SK-N-SH (cell line): ENCODE data around the gene NKG7. TPM values are rescaled to one million over a fixed set of nuclear protein-coding genes. Genes with fewer than 3 reads are reported as not detected.

Source experiments
- CTCF ChIA-PET: fragments of 300-600, 350-600 bp; formaldehyde crosslinking; extraction: SDS; loops from one replicate; lab custom pipeline; 2021; lab: Yijun Ruan, JAX
- POLR2A ChIA-PET: fragments of 350-600 bp; sonication (Branson Sonifier 250); formaldehyde crosslinking; extraction: SDS; loops from one replicate; lab custom pipeline; 2020; ENCODE audit warnings: antibody characterized with exemption, inconsistent platforms; lab: Yijun Ruan, JAX
- DNase-seq: peaks from one replicate; pipeline ENCODE4 v3.0.0; 2012
- H2AFZ ChIP-seq: fragments of 200-600 bp; sonication (generic); 2 replicates; pipeline ENCODE4 v1.8.1; 2016; ENCODE audit warnings: antibody characterized with exemption, mild to moderate bottlenecking, low read depth
- H3F3A ChIP-seq: fragments of 200-600 bp; sonication (generic); replicated peaks from 2 replicates; pipeline ENCODE3; 2016; ENCODE audit warnings: antibody characterized with exemption, mild to moderate bottlenecking; ENCODE audit not compliant: insufficient read depth
- H3K27ac ChIP-seq, 2 experiments: fragments of 200-500 bp in 1 of 2; fragments of 200-600 bp in 1 of 2; sonication (Bioruptor generic) in 1 of 2; sonication (generic), shearing (Covaris generic) in 1 of 2; 2 replicates each; pipeline versions ENCODE4 v1.5.1 to v1.6.1; 2014 to 2016; ENCODE audit warnings: low read depth in 2 of 2, inconsistent platforms in 1 of 2, low read length in 1 of 2, mild to moderate bottlenecking in 1 of 2, mixed read lengths in 1 of 2
- H3K27me3 ChIP-seq: fragments of 200-600 bp; sonication (generic), shearing (Covaris generic); 2 replicates; pipeline ENCODE4 v1.6.1; 2016; ENCODE audit warnings: mixed run types; ENCODE audit not compliant: insufficient read depth
- H3K36me3 ChIP-seq, 2 experiments: fragments of 200-500 bp in 1 of 2; fragments of 200-600 bp in 1 of 2; sonication (Bioruptor generic) in 1 of 2; sonication (generic) in 1 of 2; replicated peaks in 1 of 2; 2 replicates each; pipeline versions ENCODE3 to v1.5.1; 2014 to 2016; ENCODE audit warnings: low read length in 1 of 2, mild to moderate bottlenecking in 1 of 2; ENCODE audit not compliant: insufficient read depth in 2 of 2, control insufficient read depth in 1 of 2
- H3K4me1 ChIP-seq, 2 experiments: fragments of 200-500 bp in 1 of 2; fragments of 200-600 bp in 1 of 2; sonication (Bioruptor generic) in 1 of 2; sonication (generic), shearing (Covaris generic) in 1 of 2; 2 replicates each; pipeline versions ENCODE4 v1.5.1 to v1.6.1; 2014 to 2016; ENCODE audit warnings: low read depth in 1 of 2, low read length in 1 of 2, mixed run types in 1 of 2; ENCODE audit not compliant: insufficient read depth in 2 of 2, control insufficient read depth in 1 of 2
- H3K4me2 ChIP-seq: fragments of 200-600 bp; sonication (generic), shearing (Covaris generic); 2 replicates; pipeline ENCODE4 v1.6.1; 2017; ENCODE audit warnings: mixed run types
- H3K4me3 ChIP-seq, 2 experiments: fragments of 200-500 bp in 1 of 2; fragments of 200-600 bp in 1 of 2; sonication (Bioruptor generic) in 1 of 2; sonication (generic), shearing (Covaris generic) in 1 of 2; 2 replicates each; pipeline versions ENCODE4 v1.5.1 to v1.8.1; 2014 to 2016; ENCODE audit warnings: low read depth in 2 of 2, inconsistent platforms in 1 of 2, low read length in 1 of 2, mild to moderate bottlenecking in 1 of 2, mixed read lengths in 1 of 2, moderate library complexity in 1 of 2
- H3K79me2 ChIP-seq: fragments of 200-600 bp; sonication (generic); 2 replicates; pipeline ENCODE4 v1.8.1; 2017; ENCODE audit warnings: mild to moderate bottlenecking; ENCODE audit not compliant: insufficient read depth
- H3K9ac ChIP-seq: fragments of 200-600 bp; sonication (generic); 2 replicates; pipeline ENCODE4 v1.6.1; 2017; ENCODE audit warnings: mixed run types
- H3K9me2 ChIP-seq: fragments of 200-600 bp; sonication (generic); 2 replicates; pipeline ENCODE4 v1.6.1; 2017; ENCODE audit warnings: mixed run types
- H3K9me3 ChIP-seq: fragments of 200-600 bp; sonication (generic); 2 replicates; pipeline ENCODE4 v1.6.1; 2017; ENCODE audit warnings: mixed run types, mild to moderate bottlenecking, moderate library complexity
- H4K20me1 ChIP-seq: fragments of 200-600 bp; sonication (generic); 2 replicates; pipeline ENCODE4 v1.6.1; 2017; ENCODE audit warnings: mild to moderate bottlenecking, mixed run types; ENCODE audit not compliant: insufficient read depth
- ELF1 ChIP-seq: IDR thresholded peaks from 2 replicates; pipeline ENCODE4 v1.4.0; 2012
- EP300 ChIP-seq, 2 experiments: IDR thresholded peaks; 2 replicates each; pipeline versions ENCODE4 v1.4.0 to v1.6.1; 2012; ENCODE audit warnings: borderline replicate concordance in 1 of 2, low read depth in 1 of 2, low read length in 1 of 2
- EZH2phosphoT487 ChIP-seq: fragments of 200-600 bp; sonication (generic); IDR thresholded peaks from 2 replicates; pipeline ENCODE4 v1.6.1; 2017; ENCODE audit warnings: low read depth, mixed run types, mild to moderate bottlenecking, antibody characterized with exemption, moderate library complexity, borderline replicate concordance
- FOXJ3 ChIP-seq: sonication (generic); formaldehyde crosslinking; IDR thresholded peaks from 2 replicates; pipeline ENCODE4 v1.5.1; 2020; ENCODE audit warnings: mild to moderate bottlenecking, missing genetic modification reagents
- GABPA ChIP-seq: IDR thresholded peaks from 2 replicates; pipeline ENCODE4 v1.4.0; 2012; ENCODE audit warnings: low read depth, mild to moderate bottlenecking
- GATA2 ChIP-seq: sonication (generic); formaldehyde crosslinking; IDR thresholded peaks from 2 replicates; pipeline ENCODE4 v1.5.0; 2020; ENCODE audit warnings: mild to moderate bottlenecking, missing genetic modification reagents
- MAX ChIP-seq: IDR thresholded peaks from 2 replicates; pipeline ENCODE4 v1.4.0; 2012; ENCODE audit warnings: low read depth
- MXI1 ChIP-seq: IDR thresholded peaks from 2 replicates; pipeline ENCODE4 v1.6.1; 2012; ENCODE audit warnings: mild to moderate bottlenecking, low read depth, low read length, improper control_type of control experiment
- NFIC ChIP-seq: IDR thresholded peaks from 2 replicates; pipeline ENCODE4 v1.4.0; 2012; ENCODE audit warnings: borderline replicate concordance
- NRF1 ChIP-seq: IDR thresholded peaks from 2 replicates; pipeline ENCODE4 v1.6.1; 2012; ENCODE audit warnings: low read depth, mild to moderate bottlenecking, low read length
- RCOR1 ChIP-seq: fragments of 150-350 bp; IDR thresholded peaks from 2 replicates; pipeline ENCODE4 v1.6.1; 2017; ENCODE audit warnings: antibody characterized with exemption, low read length
- RFX5 ChIP-seq: IDR thresholded peaks from 2 replicates; pipeline ENCODE4 v1.6.1; 2012; ENCODE audit warnings: mild to moderate bottlenecking, improper control_type of control experiment, low read length
- SIN3A ChIP-seq: IDR thresholded peaks from 2 replicates; pipeline ENCODE4 v1.6.1; 2012; ENCODE audit warnings: low read depth, mild to moderate bottlenecking, low read length, moderate library complexity, borderline replicate concordance
- SMC3 ChIP-seq: IDR thresholded peaks from 2 replicates; pipeline ENCODE4 v1.6.1; 2012; ENCODE audit warnings: low read depth, low read length, improper control_type of control experiment
- TCF12 ChIP-seq: IDR thresholded peaks from 2 replicates; pipeline ENCODE4 v1.4.0; 2012
- TEAD4 ChIP-seq: IDR thresholded peaks from 2 replicates; pipeline ENCODE4 v1.4.0; 2012; ENCODE audit warnings: mild to moderate bottlenecking, borderline replicate concordance; ENCODE audit not compliant: insufficient read depth
- USF1 ChIP-seq: IDR thresholded peaks from 2 replicates; pipeline ENCODE4 v1.4.0; 2012; ENCODE audit warnings: low read depth, borderline replicate concordance
- USF2 ChIP-seq: fragments of 150-350 bp; IDR thresholded peaks from 2 replicates; pipeline ENCODE4 v1.6.1; 2017; ENCODE audit warnings: antibody characterized with exemption, low read length, low read depth, borderline replicate concordance
- WGBS: methylation state at CpG from one replicate; pipeline ENCODE4 v1.1.6; 2017; ENCODE audit warnings: low lambda C conversion rate; 5-methylcytosine and 5-hydroxymethylcytosine counted together
- polyA plus RNA-seq, 3 experiments: library from polyadenylated mRNA; depleted of rRNA; stranded (reverse); fragments of >200 nt; gene quantifications; 2 replicates each; pipeline ENCODE4 v1.2.3, GENCODE V29; 2012

Gene NKG7
- polyA plus RNA-seq, 1 of the 3 experiments (the other 2 are of a cell fraction), result not detected

GRCh38 chr19:51386882-51387520 lies 14.5 kb upstream of the NKG7 start:
- 57% methylated on average over 7 of the region's 14 CpGs for WGBS
- POLR2A ChIA-PET, result no interaction called here
- Histone ChIP-seq H3K9me2 (no peaks in the 10 kb centered on the region), H3K27ac (no peak overlapping the region), H3K4me3 (no peak overlapping the region), H3K9me3 (no peaks in the 10 kb centered on the region), H3K9ac (no peak overlapping the region)
- TF ChIP-seq NRF1, result no peak
- TF ChIP-seq FOXJ3 (CRISPR knock-in tag), result no peak
- TF ChIP-seq GATA2 (CRISPR knock-in tag), result no peak
- no peak for TF ChIP-seq SMC3
- TF ChIP-seq MAX, result no peak
- TF ChIP-seq, all 33 proteins: peak for 0
- no peak overlapping the region for H2AFZ ChIP-seq
- H3K4me2 ChIP-seq, result no peak overlapping the region
- no peaks in the 10 kb centered on the region for H3K27me3 ChIP-seq
- H3K79me2 ChIP-seq, result no peaks in the 10 kb centered on the region
- no peaks in the 10 kb centered on the region for H3K36me3 ChIP-seq
- H3K4me1 ChIP-seq, result no peaks in the 10 kb centered on the region
- no peaks in the 10 kb centered on the region for H4K20me1 ChIP-seq
- DNase-seq, result no peak
- CTCF ChIA-PET, result interaction anchor here (1.5 to 2.5 kb wide), 2 partner anchors 11 to 274 kb away, joined by 3 to 10 read pairs; no protein-coding TSS in a partner anchor
- no peaks in the 10 kb centered on the region for H3F3A ChIP-seq

- Histone ChIP-seq H4K20me1 (no peaks in the 10 kb centered on the region), H3K4me3 (no peak overlapping the region), H3K27ac (no peak overlapping the region), H3K79me2 (no peaks in the 10 kb centered on the region), H3K36me3 (no peaks in the 10 kb centered on the region)
- TF ChIP-seq MXI1 (no peak), RCOR1 (no peak), TCF12 (no peak), GABPA (no peak), TEAD4 (no peak), NFIC (no peak), EP300 (IDR thresholded peaks at IDR 0.05; ENCODE audit: borderline replicate concordance in 1 of 2, low read depth in 1 of 2, low read length in 1 of 2) (no peak), SMC3 (no peak), SIN3A (no peak), EZH2phosphoT487 (no peak), FOXJ3 (CRISPR knock-in tag) (no peak), USF2 (no peak), NRF1 (no peak), USF1 (no peak), RFX5 (no peak), ELF1 (no peak)
- TF ChIP-seq, all 33 proteins: peak for 0
- no peaks in the 10 kb centered on the region for H3K4me1 ChIP-seq
- H3K4me2 ChIP-seq, result no peak overlapping the region
- H3K9me2 ChIP-seq, result no peaks in the 10 kb centered on the region
- 62% methylated on average over 4 of the region's 4 CpGs for WGBS
- H3K27me3 ChIP-seq, result no peaks in the 10 kb centered on the region
- CTCF ChIA-PET, result interaction anchor here (1.2 kb wide), 1 partner anchor 44 kb away, joined by 3 read pairs; no protein-coding TSS in a partner anchor
- POLR2A ChIA-PET, result no interaction called here
- no peaks in the 10 kb centered on the region for H3F3A ChIP-seq
- H3K9ac ChIP-seq, result no peak overlapping the region
- no peaks in the 10 kb centered on the region for H3K9me3 ChIP-seq
- no peak overlapping the region for H2AFZ ChIP-seq
- no peak for DNase-seq
These were observed 9.6 kb upstream of the NKG7 start for GRCh38 chr19:51382004-51382403.
